SK-N-SH (cell line): ENCODE data around the gene PLEKHD1. TPM values are rescaled to one million over a fixed set of nuclear protein-coding genes. Genes with fewer than 3 reads are reported as not detected.

Experiments
- CTCF ChIA-PET: fragments of 300-600, 350-600 bp; formaldehyde crosslinking; extraction: SDS; loops from one replicate; lab custom pipeline; 2021; lab: Yijun Ruan, JAX
- POLR2A ChIA-PET: fragments of 350-600 bp; sonication (Branson Sonifier 250); formaldehyde crosslinking; extraction: SDS; loops from one replicate; lab custom pipeline; 2020; ENCODE audit warnings: antibody characterized with exemption, inconsistent platforms; lab: Yijun Ruan, JAX
- DNase-seq: peaks from one replicate; pipeline ENCODE4 v3.0.0; 2012
- H2AFZ ChIP-seq: fragments of 200-600 bp; sonication (generic); 2 replicates; pipeline ENCODE4 v1.8.1; 2016; ENCODE audit warnings: antibody characterized with exemption, mild to moderate bottlenecking, low read depth
- H3F3A ChIP-seq: fragments of 200-600 bp; sonication (generic); replicated peaks from 2 replicates; pipeline ENCODE3; 2016; ENCODE audit warnings: antibody characterized with exemption, mild to moderate bottlenecking; ENCODE audit not compliant: insufficient read depth
- H3K27ac ChIP-seq, 2 experiments: fragments of 200-500 bp in 1 of 2; fragments of 200-600 bp in 1 of 2; sonication (Bioruptor generic) in 1 of 2; sonication (generic), shearing (Covaris generic) in 1 of 2; 2 replicates each; pipeline versions ENCODE4 v1.5.1 to v1.6.1; 2014 to 2016; ENCODE audit warnings: low read depth in 2 of 2, inconsistent platforms in 1 of 2, low read length in 1 of 2, mild to moderate bottlenecking in 1 of 2, mixed read lengths in 1 of 2
- H3K27me3 ChIP-seq: fragments of 200-600 bp; sonication (generic), shearing (Covaris generic); 2 replicates; pipeline ENCODE4 v1.6.1; 2016; ENCODE audit warnings: mixed run types; ENCODE audit not compliant: insufficient read depth
- H3K36me3 ChIP-seq, 2 experiments: fragments of 200-500 bp in 1 of 2; fragments of 200-600 bp in 1 of 2; sonication (Bioruptor generic) in 1 of 2; sonication (generic) in 1 of 2; replicated peaks in 1 of 2; 2 replicates each; pipeline versions ENCODE3 to v1.5.1; 2014 to 2016; ENCODE audit warnings: low read length in 1 of 2, mild to moderate bottlenecking in 1 of 2; ENCODE audit not compliant: insufficient read depth in 2 of 2, control insufficient read depth in 1 of 2
- H3K4me1 ChIP-seq, 2 experiments: fragments of 200-500 bp in 1 of 2; fragments of 200-600 bp in 1 of 2; sonication (Bioruptor generic) in 1 of 2; sonication (generic), shearing (Covaris generic) in 1 of 2; 2 replicates each; pipeline versions ENCODE4 v1.5.1 to v1.6.1; 2014 to 2016; ENCODE audit warnings: low read depth in 1 of 2, low read length in 1 of 2, mixed run types in 1 of 2; ENCODE audit not compliant: insufficient read depth in 2 of 2, control insufficient read depth in 1 of 2
- H3K4me2 ChIP-seq: fragments of 200-600 bp; sonication (generic), shearing (Covaris generic); 2 replicates; pipeline ENCODE4 v1.6.1; 2017; ENCODE audit warnings: mixed run types
- H3K4me3 ChIP-seq, 2 experiments: fragments of 200-500 bp in 1 of 2; fragments of 200-600 bp in 1 of 2; sonication (Bioruptor generic) in 1 of 2; sonication (generic), shearing (Covaris generic) in 1 of 2; 2 replicates each; pipeline versions ENCODE4 v1.5.1 to v1.8.1; 2014 to 2016; ENCODE audit warnings: low read depth in 2 of 2, inconsistent platforms in 1 of 2, low read length in 1 of 2, mild to moderate bottlenecking in 1 of 2, mixed read lengths in 1 of 2, moderate library complexity in 1 of 2
- H3K79me2 ChIP-seq: fragments of 200-600 bp; sonication (generic); 2 replicates; pipeline ENCODE4 v1.8.1; 2017; ENCODE audit warnings: mild to moderate bottlenecking; ENCODE audit not compliant: insufficient read depth
- H3K9ac ChIP-seq: fragments of 200-600 bp; sonication (generic); 2 replicates; pipeline ENCODE4 v1.6.1; 2017; ENCODE audit warnings: mixed run types
- H3K9me2 ChIP-seq: fragments of 200-600 bp; sonication (generic); 2 replicates; pipeline ENCODE4 v1.6.1; 2017; ENCODE audit warnings: mixed run types
- H3K9me3 ChIP-seq: fragments of 200-600 bp; sonication (generic); 2 replicates; pipeline ENCODE4 v1.6.1; 2017; ENCODE audit warnings: mixed run types, mild to moderate bottlenecking, moderate library complexity
- H4K20me1 ChIP-seq: fragments of 200-600 bp; sonication (generic); 2 replicates; pipeline ENCODE4 v1.6.1; 2017; ENCODE audit warnings: mild to moderate bottlenecking, mixed run types; ENCODE audit not compliant: insufficient read depth
- CHD2 ChIP-seq: fragments of 150-350 bp; IDR thresholded peaks from 2 replicates; pipeline ENCODE4 v1.6.1; 2018; ENCODE audit warnings: low read length; ENCODE audit not compliant: partially characterized antibody
- CTCF ChIP-seq: fragments of 200-600 bp; sonication (generic); IDR thresholded peaks from 2 replicates; pipeline ENCODE4 v1.6.1; 2017; ENCODE audit warnings: antibody characterized with exemption, mild to moderate bottlenecking, moderate library complexity
- ELF1 ChIP-seq: IDR thresholded peaks from 2 replicates; pipeline ENCODE4 v1.4.0; 2012
- EZH2phosphoT487 ChIP-seq: fragments of 200-600 bp; sonication (generic); IDR thresholded peaks from 2 replicates; pipeline ENCODE4 v1.6.1; 2017; ENCODE audit warnings: low read depth, mixed run types, mild to moderate bottlenecking, antibody characterized with exemption, moderate library complexity, borderline replicate concordance
- FOXJ3 ChIP-seq: sonication (generic); formaldehyde crosslinking; IDR thresholded peaks from 2 replicates; pipeline ENCODE4 v1.5.1; 2020; ENCODE audit warnings: mild to moderate bottlenecking, missing genetic modification reagents
- GABPA ChIP-seq: IDR thresholded peaks from 2 replicates; pipeline ENCODE4 v1.4.0; 2012; ENCODE audit warnings: low read depth, mild to moderate bottlenecking
- JUND ChIP-seq: IDR thresholded peaks from 2 replicates; pipeline ENCODE4 v1.4.0; 2012
- MAX ChIP-seq: IDR thresholded peaks from 2 replicates; pipeline ENCODE4 v1.4.0; 2012; ENCODE audit warnings: low read depth
- MXI1 ChIP-seq: IDR thresholded peaks from 2 replicates; pipeline ENCODE4 v1.6.1; 2012; ENCODE audit warnings: mild to moderate bottlenecking, low read depth, low read length, improper control_type of control experiment
- NFIC ChIP-seq: IDR thresholded peaks from 2 replicates; pipeline ENCODE4 v1.4.0; 2012; ENCODE audit warnings: borderline replicate concordance
- PBX3 ChIP-seq: IDR thresholded peaks from 2 replicates; pipeline ENCODE4; 2012
- RFX5 ChIP-seq: IDR thresholded peaks from 2 replicates; pipeline ENCODE4 v1.6.1; 2012; ENCODE audit warnings: mild to moderate bottlenecking, improper control_type of control experiment, low read length
- RXRA ChIP-seq: IDR thresholded peaks from 2 replicates; pipeline ENCODE4 v1.4.0; 2012; ENCODE audit warnings: low read depth, mild to moderate bottlenecking, borderline replicate concordance
- SIN3A ChIP-seq: IDR thresholded peaks from 2 replicates; pipeline ENCODE4 v1.6.1; 2012; ENCODE audit warnings: low read depth, mild to moderate bottlenecking, low read length, moderate library complexity, borderline replicate concordance
- SMC3 ChIP-seq: IDR thresholded peaks from 2 replicates; pipeline ENCODE4 v1.6.1; 2012; ENCODE audit warnings: low read depth, low read length, improper control_type of control experiment
- TCF12 ChIP-seq: IDR thresholded peaks from 2 replicates; pipeline ENCODE4 v1.4.0; 2012
- USF2 ChIP-seq: fragments of 150-350 bp; IDR thresholded peaks from 2 replicates; pipeline ENCODE4 v1.6.1; 2017; ENCODE audit warnings: antibody characterized with exemption, low read length, low read depth, borderline replicate concordance
- polyA plus RNA-seq, 3 experiments: library from polyadenylated mRNA; depleted of rRNA; stranded (reverse); fragments of >200 nt; gene quantifications; 2 replicates each; pipeline ENCODE4 v1.2.3, GENCODE V29; 2012
- TF ChIP-seq, protein P1 (sequence below): IDR thresholded peaks from 2 replicates; pipeline ENCODE4 v1.4.0; 2012; ENCODE audit warnings: low read depth, borderline replicate concordance
- TF ChIP-seq, protein P2 (sequence below): IDR thresholded peaks from 2 replicates; pipeline ENCODE4 v1.4.0; 2012; ENCODE audit warnings: low read depth, borderline replicate concordance

The PLEKHD1 gene
- polyA plus RNA-seq, 1 of the 3 experiments (the other 2 are of a cell fraction), result 0.05 TPM

- TF ChIP-seq CHD2 (no peak), FOXJ3 (CRISPR knock-in tag) (no peak), NFIC (no peak), MAX (peak; percentile 55; the same call in 1 of the 2 replicates), TCF12 (peak; percentile 40; the same call in 1 of the 2 replicates), MXI1 (0 out of 2 replicates have a peak, but pooled peaks have one; percentile 20), ELF1 (no peak), GABPA (no peak), PBX3 (peak; percentile 94), USF2 (no peak), EZH2phosphoT487 (no peak)
- TF ChIP-seq, protein P1, sequence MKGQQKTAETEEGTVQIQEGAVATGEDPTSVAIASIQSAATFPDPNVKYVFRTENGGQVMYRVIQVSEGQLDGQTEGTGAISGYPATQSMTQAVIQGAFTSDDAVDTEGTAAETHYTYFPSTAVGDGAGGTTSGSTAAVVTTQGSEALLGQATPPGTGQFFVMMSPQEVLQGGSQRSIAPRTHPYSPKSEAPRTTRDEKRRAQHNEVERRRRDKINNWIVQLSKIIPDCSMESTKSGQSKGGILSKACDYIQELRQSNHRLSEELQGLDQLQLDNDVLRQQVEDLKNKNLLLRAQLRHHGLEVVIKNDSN, result no peak
- TF ChIP-seq, protein P2, sequence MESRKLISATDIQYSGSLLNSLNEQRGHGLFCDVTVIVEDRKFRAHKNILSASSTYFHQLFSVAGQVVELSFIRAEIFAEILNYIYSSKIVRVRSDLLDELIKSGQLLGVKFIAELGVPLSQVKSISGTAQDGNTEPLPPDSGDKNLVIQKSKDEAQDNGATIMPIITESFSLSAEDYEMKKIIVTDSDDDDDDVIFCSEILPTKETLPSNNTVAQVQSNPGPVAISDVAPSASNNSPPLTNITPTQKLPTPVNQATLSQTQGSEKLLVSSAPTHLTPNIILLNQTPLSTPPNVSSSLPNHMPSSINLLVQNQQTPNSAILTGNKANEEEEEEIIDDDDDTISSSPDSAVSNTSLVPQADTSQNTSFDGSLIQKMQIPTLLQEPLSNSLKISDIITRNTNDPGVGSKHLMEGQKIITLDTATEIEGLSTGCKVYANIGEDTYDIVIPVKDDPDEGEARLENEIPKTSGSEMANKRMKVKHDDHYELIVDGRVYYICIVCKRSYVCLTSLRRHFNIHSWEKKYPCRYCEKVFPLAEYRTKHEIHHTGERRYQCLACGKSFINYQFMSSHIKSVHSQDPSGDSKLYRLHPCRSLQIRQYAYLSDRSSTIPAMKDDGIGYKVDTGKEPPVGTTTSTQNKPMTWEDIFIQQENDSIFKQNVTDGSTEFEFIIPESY, result no peak
Measured at GRCh38 chr14:69460093-69460701, 24.3 kb upstream of the PLEKHD1 start (continued).

DNA sequence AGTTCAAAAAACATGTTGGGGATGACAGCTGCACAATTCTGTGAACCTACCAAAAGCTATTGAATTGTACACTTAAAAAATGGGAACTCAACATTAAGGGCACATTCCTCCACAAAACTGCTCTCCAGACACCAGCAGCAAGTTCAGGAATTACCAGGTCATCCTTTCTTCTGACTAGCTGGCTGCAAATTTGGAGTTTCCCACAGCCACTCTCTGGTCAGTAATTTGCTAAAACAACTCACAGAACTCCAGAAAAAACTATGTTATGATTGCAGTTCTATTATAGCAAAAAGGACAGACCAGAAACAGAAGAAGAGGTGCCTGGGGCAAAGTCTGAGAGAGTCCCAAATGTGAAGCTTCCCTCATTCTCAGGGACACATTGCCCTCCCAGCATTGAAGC, 20.1 kb upstream of the PLEKHD1 start:
- ChIA-PET CTCF (interaction anchor here (0.8 to 2.0 kb wide), 6 partner anchors 10 to 335 kb away, joined by 3 to 9 read pairs (median 3); partner anchors contain the start of genes ERH and SLC39A9), POLR2A (no interaction called here)
- DNase-seq, result no peak
- peak overlapping the region; percentile 58 for H3K4me2 ChIP-seq
- no peaks in the 10 kb centered on the region for H3K9me2 ChIP-seq
- peak overlapping the region; percentile 48 to 98 for H3K27ac ChIP-seq
- peak overlapping the region; percentile 41; the same call in 1 of the 2 replicates for H3K9ac ChIP-seq
- H3K27me3 ChIP-seq, result no peaks in the 10 kb centered on the region
- no peaks in the 10 kb centered on the region for H3K9me3 ChIP-seq
- H3F3A ChIP-seq, result peaks cover 14% of the 10 kb centered on the region
- H2AFZ ChIP-seq, result peak overlapping the region; percentile 81; the same call in 1 of the 2 replicates
- peaks cover 14 to 22% of the 10 kb centered on the region in 2 experiments for H3K36me3 ChIP-seq
- no peaks in the 10 kb centered on the region for H3K79me2 ChIP-seq
- H3K4me1 ChIP-seq, result peaks cover 0 to 6% of the 10 kb centered on the region in 2 experiments; a peak in 1 of 4 replicates
- H3K4me3 ChIP-seq, result no peak overlapping the region
- no peaks in the 10 kb centered on the region for H4K20me1 ChIP-seq
- TF ChIP-seq PBX3 (no peak), JUND (no peak), CTCF (no peak), SMC3 (no peak), MAX (no peak), NFIC (no peak), RFX5 (no peak), GABPA (no peak; the same call in 1 of the 2 replicates), USF2 (no peak), RXRA (no peak), SIN3A (no peak)
- TF ChIP-seq, protein P1, result no peak
